SK-N-SH (cell line): Measurements from ENCODE around the gene CRISPLD2.

Source experiments
- CHD2 ChIP-seq: fragments of 150-350 bp; IDR thresholded peaks from 2 replicates; pipeline ENCODE4 v1.6.1; 2018; ENCODE audit warnings: low read length; ENCODE audit not compliant: partially characterized antibody
- SIN3A ChIP-seq: IDR thresholded peaks from 2 replicates; pipeline ENCODE4 v1.6.1; 2012; ENCODE audit warnings: low read depth, mild to moderate bottlenecking, low read length, moderate library complexity, borderline replicate concordance
- TAF1 ChIP-seq: IDR thresholded peaks from 2 replicates; pipeline ENCODE4 v1.6.1; 2012; ENCODE audit warnings: low read depth, mild to moderate bottlenecking, low read length, moderate library complexity, borderline replicate concordance
- TF ChIP-seq, protein P1 (sequence below): fragments of 200-600 bp; sonication (generic); IDR thresholded peaks from 2 replicates; pipeline ENCODE4 v1.6.1; 2017; ENCODE audit warnings: antibody characterized with exemption, mild to moderate bottlenecking, moderate library complexity

DNA sequence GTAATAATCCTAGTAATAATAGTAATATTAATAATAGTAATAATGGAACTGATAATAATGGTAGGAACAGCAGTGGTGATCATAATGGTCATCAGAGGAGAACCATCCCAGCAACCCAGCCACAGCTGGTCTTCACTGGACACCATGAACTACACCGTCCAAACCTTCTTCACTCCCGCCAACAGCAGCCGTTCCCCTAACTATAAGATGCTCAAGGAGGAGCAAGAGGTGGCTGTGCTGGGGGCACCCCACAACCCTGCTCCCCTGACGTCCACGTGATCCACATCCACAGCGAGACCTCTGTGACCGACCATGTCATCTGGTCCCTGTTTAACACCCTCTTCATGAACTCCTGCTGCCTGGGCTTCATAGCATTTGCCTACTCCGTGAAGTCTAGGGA lies 100.5 kb downstream of the CRISPLD2 start:
- no peak for TF ChIP-seq SIN3A
- TF ChIP-seq, protein P1, sequence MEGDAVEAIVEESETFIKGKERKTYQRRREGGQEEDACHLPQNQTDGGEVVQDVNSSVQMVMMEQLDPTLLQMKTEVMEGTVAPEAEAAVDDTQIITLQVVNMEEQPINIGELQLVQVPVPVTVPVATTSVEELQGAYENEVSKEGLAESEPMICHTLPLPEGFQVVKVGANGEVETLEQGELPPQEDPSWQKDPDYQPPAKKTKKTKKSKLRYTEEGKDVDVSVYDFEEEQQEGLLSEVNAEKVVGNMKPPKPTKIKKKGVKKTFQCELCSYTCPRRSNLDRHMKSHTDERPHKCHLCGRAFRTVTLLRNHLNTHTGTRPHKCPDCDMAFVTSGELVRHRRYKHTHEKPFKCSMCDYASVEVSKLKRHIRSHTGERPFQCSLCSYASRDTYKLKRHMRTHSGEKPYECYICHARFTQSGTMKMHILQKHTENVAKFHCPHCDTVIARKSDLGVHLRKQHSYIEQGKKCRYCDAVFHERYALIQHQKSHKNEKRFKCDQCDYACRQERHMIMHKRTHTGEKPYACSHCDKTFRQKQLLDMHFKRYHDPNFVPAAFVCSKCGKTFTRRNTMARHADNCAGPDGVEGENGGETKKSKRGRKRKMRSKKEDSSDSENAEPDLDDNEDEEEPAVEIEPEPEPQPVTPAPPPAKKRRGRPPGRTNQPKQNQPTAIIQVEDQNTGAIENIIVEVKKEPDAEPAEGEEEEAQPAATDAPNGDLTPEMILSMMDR: no peak
- no peak for TF ChIP-seq CHD2
- no peak for TF ChIP-seq TAF1
